Stimulated activated CD8-positive, alpha-beta memory T cell treated with anti-CD3 and anti-CD28 coated beads, Interleukin-2, amount 100 ng/mL, for 1 hour (primary cell): ENCODE measurements around the gene EOLA1.
"Not testable (repeated sequence)": the region's sequence is repeated elsewhere in the genome, so short reads cannot be mapped to it uniquely, and the experiment has no call there.

Experiments used
- DNase-seq, 2 donors: peaks; one replicate each; pipeline ENCODE4 v3.0.0-alpha.2; 2020; ENCODE audit warnings: low read depth in 2 of 2

The EOLA1 gene

DNA sequence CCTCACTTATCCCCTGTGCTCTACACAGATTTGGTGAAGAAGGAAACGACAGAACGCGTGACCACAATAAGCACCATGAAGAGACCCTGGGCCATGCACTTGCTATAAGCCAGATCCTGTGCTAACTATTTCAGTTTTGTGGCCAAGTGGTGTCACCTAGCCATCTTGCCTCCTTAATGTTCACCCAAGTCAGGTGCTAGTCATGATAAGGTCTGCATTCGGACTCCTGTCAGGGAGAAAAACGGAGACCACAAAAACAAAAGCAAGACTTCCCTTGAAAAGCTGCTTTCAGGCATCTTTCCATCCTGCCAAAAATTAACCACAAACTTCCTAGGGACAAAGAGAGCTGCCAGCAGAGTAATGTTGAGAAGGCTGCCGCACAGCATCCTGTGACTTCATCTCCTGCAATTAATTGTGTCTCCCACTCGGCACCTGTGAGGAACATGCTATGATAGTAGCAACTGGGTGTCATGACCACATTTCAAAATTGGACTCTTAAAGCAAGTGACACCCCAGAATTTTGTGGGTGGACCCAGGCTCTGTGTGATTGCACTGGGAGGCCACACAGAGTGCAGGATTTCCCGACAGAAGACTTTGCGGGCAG is 26.9 kb upstream of the EOLA1 start:
- no peak for DNase-seq

DNA sequence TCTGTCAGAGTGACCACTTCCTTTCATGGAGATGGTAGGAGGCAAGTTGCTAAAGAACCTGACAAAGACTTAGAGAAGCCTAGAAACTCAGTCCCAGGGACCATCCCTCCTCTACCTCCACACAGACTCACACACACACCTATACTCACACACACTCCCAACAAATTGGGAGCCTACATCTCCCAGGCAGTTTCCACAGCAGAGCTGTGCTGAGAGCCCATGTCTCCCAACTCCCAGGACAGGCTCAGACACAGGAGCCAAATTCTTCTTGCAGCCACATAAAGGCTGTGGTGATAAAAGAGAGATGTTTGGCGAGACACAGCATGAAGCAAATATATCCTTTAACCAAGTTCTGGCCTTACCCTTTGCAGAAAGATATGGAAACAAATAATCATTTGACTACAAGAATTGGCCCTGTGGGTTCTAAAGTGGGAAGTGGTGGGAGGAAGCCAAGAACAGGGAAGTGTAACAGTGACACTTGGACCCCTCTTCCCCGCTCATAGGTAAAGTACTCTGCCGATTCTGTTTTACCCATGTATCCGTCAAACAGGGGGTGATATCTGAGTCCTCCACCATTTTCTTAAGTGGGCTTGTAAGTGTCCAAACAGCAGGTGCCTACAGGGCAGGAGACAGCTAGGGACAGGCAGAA is 24.7 kb upstream of the EOLA1 start:
- DNase-seq: no peak

DNA sequence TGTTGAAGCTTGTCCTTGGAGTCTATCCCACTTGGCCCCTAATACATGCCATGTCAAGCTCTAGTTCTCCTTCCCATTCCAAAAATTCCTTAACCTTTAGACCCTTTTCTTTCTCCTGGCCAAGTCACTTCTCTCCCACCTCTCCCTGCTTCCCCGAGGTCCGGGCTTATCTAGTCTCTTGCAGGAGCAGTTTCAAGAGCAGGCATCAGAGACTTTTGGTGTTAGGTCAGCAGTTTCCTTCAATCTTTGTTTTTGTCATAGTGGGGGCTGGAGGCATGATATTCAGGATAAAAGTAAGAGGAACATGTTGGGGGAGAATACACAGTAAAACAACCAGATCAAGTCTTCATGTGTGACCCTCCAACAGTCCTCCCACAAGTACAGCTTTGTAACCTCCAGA is 24.2 kb upstream of the EOLA1 start:
- no peak for DNase-seq

DNA sequence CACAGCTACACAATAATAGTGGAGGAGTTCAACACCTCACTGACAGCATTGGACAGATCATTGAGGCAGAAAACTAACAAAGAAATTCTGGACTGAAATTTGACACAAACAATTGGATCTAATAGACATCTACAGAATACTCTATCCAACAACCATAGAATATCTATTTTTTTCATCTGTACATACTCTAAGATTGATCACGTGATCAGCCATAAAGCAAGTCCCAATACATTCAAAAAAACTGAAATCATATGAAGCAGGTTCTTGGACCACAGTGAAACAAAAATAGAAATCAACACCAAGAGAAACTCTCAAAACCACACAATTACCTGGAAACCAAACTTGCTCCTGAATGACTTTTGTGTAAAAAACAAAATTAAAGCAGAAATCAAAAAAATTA is 23.5 kb upstream of the EOLA1 start:
- DNase-seq: no peak

DNA sequence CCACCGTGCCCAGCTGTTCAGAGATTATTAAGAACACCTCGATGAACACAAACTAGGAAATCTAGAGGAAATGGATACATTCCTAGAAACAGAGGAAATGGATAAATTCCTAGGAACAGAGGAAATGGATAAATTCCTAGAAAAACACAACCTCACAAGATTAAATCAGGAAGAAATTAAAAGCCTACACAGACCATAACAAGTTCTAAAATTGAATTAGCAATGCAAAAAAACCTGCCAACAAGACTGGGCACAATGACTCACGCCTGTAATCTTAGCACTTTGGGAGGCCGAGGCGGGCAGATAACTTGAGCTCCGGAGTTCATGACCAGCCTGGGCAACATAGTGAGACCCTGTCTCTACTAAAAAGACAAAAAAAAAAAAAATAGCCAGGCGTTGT is 22.6 kb upstream of the EOLA1 start:
- no peak for DNase-seq

DNA sequence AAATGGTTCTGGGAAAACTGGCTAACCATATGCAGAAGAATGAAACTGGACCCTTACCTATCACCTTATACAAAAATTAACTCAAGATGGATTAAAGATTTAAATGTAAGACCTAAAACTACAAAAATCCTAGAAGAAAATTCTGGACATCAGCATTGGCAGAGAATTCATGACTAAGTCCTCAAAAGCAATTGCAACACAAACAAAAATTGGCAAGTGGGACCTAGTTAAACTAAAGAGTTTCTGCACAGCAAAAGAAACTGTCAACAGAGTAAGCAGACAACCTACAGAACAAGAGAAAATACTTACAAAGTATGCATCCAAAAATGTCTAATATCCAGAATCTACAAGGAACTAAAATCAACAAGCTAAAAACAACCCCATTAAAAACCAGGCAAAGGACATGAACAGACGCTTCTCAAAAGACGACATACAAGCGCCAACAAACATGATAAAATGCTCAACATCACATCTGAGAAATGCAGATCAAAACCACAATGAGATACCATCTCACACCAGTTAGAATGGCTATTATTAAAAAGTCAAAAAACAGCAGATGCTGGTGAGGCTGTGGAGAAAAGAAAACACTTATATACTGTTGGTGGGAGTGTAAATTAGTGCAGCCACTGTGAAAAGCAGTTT is 20.1 kb upstream of the EOLA1 start:
- not testable (repeated sequence) for DNase-seq

DNA sequence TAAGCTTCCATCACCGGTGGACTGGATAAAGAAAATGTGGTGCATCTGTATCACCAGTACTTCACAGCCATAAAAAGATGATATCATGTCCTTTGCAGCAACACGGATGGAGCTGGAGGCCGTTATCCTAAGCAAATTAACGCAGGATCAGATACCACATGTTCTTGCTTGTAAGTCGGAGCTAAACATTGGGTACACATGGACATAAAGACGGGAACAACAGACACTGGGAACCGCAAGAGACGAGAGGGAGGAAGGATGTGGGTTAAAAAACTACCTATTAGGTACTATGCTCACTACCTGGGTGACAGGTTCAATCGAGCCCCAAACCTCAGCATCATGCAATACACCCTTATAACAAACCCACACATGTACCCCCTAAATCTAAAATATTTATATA is 19.4 kb upstream of the EOLA1 start:
- DNase-seq: no peak

DNA sequence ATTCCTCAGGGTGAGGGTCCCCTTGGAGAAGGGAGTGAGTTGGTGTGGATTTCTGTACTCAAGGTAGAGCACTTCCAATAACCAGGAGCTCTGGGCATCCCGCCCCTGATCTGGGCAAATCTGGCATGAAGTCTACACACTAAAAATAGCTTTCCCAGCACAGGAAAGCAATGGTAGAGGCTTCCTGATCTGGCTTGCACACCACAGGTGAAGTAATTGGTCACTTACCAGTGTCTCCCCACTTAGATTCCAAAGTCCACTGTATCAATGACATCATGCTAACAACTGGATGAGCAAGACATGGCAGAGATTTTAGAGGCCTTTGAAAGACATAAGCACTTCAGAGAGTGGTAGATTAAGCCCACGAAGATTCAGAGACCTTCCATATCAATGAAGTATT is 17.9 kb upstream of the EOLA1 start:
- DNase-seq: no peak

DNA sequence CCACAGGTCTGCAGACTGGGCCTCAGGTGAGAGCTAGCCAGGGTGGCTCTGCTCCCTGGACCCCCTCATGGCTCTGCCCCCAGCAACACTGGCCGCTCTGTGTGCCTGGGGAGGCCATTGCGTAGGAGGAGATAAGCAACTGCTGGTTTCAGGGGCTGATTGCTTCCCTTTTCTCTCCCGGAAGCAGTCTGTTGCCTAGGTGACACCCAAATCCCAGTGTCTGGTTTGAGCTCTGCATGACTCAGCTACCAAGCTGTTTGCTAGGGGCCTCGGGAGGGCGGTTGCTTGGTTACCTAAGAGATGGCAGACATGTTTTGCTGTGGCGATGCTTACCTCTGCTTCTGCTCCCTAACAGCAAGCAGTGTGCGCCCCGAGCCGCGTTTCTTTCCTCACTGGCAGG is 15.4 kb upstream of the EOLA1 start:
- DNase-seq: peak in 1 of 2 donors; percentile 42

DNA sequence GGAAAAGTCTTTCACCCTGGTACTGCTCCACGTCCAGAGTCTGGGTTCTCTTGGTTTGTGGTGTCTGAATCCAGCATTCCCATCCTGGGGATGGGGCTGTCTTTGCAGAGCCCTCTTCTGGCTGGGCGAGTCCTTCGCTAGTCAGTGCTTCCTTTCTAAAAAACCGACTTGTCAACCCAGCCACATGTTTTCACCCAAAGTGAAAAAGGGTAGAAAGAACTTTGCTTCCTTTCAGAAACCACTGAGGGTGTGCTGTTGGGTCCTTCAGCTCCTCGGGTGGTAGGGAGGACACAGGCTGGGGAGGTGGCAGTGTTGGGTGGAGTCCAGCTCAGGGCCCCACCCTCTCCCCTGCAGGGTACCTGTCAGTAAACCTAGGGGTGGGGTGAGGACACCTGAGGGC is 14.9 kb upstream of the EOLA1 start:
- DNase-seq: not testable (repeated sequence)

DNA sequence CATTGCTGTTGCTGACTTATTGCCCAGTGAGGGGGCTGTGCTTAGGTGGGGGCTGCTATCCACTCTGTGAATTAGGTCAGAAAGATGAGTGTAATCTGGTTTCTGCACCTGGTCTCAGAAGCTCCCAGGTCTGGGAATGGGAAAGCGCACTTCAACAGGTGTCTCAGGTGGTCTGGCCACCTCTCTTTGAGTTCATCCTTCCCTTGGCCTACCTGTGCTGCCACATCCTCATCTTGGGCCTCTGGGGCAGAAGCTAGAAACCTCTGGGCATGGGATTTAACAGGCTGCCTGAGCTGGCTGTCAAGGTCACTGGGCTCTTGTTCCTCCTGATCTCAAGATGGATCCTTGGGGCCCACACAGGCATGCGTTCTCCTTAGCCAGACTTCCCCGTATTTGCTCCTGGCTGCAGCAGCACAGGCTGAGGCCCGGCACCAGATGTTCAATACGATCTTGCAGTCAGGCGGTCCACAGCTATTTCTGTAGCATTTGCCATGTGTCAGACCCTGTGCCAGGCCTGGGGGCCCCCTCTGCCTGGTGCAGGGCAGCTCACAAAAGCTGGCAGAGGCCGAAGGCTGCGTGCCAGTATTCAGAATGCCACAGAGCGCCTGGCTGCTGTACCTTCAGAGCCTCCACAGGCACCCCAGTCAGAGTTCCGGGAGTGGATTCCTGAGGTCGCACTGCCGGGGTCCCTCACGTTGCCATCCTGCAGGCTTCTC is 14.3 kb upstream of the EOLA1 start:
- not testable (repeated sequence) for DNase-seq

DNA sequence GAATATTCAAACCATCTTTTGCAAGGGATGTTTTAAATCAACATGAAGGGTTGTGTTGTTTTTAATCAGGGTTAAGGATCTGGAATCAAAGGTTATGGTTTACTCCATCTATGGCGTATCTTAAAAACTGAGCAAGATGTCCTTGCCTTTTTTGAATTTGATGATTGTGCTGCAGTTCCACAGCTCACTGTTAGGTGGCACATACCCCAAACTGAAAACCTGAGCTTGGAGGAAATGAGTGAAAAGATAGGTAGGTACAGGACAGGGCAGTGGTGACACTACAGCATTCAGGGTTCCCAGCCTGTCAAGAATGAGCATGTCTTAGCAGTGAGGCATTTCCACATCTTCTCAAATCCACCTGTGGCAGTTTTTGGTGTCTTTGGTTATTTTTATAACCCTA is 13.1 kb upstream of the EOLA1 start:
- no peak for DNase-seq

DNA sequence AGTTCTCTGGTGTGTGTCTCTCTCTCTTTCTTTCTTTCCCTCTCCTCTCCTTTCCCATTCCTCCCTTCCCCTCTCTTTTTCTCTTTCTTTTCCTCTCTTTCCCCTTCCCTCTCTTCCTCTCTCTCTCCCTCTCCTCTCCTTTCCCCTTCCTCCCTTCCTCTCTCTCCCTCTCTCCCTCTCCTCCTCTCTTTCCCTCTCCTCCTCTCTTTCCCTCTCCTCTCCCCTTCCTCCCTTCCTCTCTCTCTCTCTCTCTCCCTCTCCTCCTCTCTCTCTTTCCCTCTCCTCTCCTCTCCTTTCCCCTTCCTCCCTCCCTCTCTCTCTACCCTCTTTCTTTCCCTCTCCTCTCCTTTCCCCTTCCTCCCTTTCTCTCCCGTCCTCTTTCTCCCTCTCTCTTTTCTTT is 12.4 kb upstream of the EOLA1 start:
- DNase-seq: no peak

DNA sequence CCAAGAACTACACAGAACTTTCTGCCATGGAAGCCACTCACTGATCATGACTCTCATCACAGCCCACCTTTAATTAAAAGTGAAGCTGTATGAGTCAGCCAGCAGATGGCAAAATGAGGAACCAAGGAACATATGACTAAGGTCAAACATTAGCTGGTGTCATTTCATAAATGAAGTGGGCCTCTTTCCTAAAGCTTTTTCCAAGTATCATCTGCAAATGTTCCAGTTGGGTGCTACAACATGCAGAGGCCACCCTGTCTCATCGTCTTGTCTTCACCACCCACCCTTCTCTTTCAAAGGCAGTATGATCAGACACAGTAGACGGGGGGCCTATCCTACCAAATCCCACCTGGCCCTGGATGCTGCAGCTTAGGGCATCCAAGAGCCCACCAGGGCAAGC is 9.2 kb upstream of the EOLA1 start:
- no peak for DNase-seq

DNA sequence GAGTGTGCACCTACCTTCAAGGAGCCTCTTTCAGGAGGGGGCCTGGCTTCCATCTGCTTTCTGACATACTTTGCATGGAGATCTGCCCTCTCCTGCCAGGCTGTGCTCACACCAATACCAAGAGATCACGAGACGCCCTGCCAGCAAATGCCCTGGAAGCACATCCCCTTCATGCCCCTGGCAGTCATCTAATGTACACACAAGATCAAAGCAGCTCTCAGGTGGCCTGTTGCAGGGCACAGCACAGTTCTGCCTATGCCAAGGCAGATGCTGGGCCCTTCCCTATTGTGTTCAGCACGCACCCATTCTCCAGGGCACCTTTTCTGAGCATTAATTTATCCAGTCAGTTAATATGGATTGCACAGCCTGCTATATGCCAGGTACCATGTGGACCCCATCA is 7.9 kb upstream of the EOLA1 start:
- not testable (repeated sequence) for DNase-seq

DNA sequence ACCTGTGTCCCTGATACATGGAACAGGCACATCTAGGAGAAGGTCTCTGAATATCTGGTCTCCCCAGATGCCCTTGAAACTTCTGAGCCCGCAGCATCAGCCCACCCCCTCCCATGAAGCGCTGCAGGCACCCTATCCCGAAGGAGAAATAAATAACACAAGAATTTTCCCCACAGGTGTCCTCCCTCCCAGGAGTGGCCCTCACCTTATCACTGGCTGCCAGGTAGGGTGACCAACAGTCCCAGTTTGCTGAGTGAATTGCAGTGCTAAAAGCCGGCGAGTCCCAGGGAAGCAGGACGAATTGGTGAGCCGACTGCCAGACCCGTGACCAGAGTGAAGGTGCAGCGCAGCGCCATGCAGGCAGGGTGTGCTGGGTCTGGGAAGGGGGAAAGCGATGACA is 6.8 kb upstream of the EOLA1 start:
- DNase-seq: not testable (repeated sequence)

DNA sequence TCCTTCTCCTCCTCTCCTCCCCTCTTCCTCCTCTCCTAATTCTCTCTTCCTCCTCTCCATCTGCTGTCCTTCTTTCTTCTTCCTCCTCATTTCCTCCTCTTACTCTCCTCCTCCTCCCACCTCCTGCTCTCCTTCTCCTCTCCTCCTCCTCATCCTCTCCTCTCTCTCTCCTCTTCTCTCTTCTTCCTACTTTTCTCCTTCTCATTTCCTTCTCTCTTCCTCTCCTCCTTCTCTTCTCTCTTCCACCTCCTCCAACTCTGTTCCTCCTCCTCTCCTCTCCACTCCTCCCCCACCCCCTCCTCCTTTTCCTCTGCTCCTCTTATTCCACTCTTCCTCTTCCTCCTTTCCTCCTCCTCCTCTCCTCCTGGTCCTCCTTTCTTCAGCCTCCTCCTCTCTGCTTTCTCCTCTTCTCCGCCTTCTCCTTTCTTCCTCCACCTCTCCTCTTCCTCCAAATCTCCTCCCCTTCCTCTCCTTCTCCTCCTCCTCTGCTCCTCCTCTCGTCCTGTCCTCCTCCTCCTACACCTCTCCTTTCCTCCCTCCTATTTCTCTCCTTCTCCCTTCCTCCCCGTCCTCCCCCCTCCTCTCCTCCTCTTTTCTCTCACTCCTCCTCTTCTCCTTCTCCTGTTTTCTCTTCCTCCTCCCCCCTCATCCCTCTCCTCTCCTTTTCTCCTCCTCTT is 5.7 kb upstream of the EOLA1 start:
- not testable (repeated sequence) for DNase-seq

DNA sequence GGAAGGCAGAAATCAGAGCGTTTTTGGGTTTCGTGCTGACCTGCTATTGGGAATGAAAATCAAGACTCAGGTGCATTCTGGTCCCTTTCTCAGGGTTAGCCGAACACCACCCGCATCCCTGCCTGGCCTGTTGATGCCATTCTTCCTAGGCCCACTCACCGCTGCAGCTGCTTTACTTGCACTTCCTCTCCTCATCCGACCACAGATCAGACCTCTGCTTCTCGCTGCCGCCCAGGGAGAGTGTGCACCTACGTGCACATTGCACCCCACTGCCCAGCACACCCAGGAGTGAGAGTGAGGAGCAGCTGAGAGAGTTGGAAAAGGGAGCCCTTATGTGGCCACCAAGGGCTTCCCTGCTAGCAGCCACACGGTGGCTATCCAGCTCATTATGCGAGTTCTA is 3.3 kb upstream of the EOLA1 start:
- DNase-seq: not testable (repeated sequence)

DNA sequence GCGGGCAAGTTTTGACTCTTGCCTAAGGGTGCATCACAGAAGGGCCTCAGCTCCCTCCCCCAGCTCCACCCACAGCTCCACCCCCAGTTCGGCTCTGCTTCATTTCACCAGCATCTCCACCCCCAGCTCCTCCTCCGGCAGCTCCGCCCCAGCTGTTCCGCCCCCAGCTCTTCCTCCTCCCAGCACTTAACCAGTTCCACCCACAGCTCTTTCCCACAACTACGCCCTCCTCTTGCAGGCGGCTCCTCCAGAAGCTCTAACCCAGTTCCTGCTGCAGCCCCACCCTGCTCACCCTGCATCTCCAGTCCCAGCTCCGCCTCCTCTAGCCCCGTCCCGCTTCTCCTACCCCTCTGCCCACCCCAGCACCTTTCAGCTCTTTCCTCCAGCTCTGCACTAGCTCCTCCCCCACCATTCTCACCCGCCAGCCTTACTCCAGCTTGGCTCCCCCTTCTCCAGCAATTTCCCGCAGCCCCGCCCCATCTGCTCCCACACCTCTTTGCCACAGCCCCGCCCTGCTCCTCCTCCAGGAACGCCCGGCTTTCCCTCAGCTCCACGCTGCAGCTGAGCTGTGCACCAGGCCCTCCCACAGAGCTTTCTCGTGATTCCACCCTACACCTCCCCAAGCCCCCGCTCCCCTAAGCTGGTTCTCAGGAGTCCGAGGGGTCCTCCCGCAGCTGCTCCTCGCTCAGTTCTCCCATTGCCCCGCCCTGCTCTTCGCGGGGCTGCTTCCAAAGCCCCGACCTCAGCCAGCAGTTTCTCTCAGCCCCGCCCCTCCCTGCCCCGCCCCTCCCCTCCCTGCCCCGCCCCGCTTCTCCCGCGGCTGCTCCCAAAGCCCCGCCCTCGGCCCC is 1.3 kb upstream of the EOLA1 start:
- peak; percentile 50 to 75 for DNase-seq

DNA sequence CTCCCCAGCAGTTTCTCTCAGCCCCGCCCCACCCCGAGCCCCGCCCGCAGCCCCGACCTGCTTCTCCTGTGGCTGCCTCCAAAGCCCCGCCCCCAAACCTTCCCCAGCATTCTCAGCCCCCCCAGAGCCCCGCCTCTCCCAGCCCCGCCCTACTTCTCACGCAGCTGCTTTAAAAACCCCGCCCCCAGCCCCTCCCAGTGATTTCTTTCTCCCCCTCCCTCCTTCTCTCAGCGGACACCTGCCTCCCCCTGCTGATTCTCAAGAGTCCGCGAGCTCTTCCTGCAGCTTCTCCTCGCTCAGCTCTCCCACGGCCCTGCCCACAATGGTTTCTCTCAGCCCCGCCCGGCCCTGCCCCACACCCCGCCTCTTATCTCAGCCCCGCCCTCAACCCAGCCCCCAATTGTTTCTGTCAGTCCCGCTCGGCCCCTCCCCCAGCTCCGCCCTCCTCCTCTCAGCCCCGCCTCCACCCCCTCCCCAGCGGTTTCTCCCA is 636 bp upstream of the EOLA1 start:
- peak; percentile 70 to 88 for DNase-seq

DNA sequence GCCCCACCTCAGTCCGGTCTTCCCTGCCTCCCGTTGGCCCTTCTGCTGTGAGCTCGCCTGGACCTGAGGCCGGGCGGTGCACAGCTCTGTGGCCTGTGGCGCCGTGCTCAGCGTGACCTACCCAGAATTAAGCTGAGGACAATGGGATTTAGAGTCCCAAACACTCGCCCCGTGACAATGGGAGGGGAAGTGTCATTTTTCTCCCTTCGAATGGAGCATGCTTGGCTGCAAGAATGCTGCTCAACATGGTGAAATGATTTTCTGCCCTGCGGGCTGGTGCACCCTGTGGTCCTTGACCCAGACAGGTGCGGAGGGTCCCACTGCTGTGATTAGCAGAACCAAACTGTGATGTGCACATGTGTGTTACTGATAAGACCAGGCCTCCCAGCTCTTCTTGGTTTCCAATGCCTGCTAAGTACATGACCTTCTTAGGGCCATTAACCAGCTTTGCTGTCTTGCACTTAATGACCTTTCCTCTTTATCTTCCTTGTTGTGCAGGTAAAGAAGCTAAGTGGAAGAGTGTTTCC is 772 bp downstream of the EOLA1 start:
- no peak for DNase-seq
